Thymus (tissue), 11 donors: ENCODE data around the gene CHST12. TPM values are rescaled to one million over a fixed set of nuclear protein-coding genes. Genes with fewer than 3 reads are reported as not detected.

ENCODE experiments used
- DNase-seq, 9 donors: peaks; one replicate each; pipeline ENCODE4 v3.0.0-alpha.2; 2013; ENCODE audit warnings: low spot score in 9 of 9, low read depth in 6 of 9, missing footprints in 1 of 9
- H3K27ac ChIP-seq, 2 donors: one replicate each; pipeline ENCODE4 v1.5.1; 2013; ENCODE audit warnings: control low read depth in 1 of 2, low read depth in 1 of 2, low read length in 1 of 2, mild to moderate bottlenecking in 1 of 2, moderate library complexity in 1 of 2
- H3K27me3 ChIP-seq, 2 donors: one replicate each; pipeline ENCODE4 v1.5.1; 2013; ENCODE audit warnings: low read length in 1 of 2; ENCODE audit not compliant: control insufficient read depth in 2 of 2, insufficient read depth in 1 of 2
- H3K36me3 ChIP-seq, 2 donors: one replicate each; pipeline ENCODE4 v1.5.1; 2013; ENCODE audit warnings: low read length in 1 of 2, mild to moderate bottlenecking in 1 of 2, moderate library complexity in 1 of 2; ENCODE audit not compliant: control insufficient read depth in 2 of 2, insufficient read depth in 2 of 2
- H3K4me1 ChIP-seq, 2 donors: one replicate each; pipeline ENCODE4 v1.5.1; 2013; ENCODE audit warnings: low read length in 2 of 2; ENCODE audit not compliant: control insufficient read depth in 2 of 2, insufficient read depth in 2 of 2
- H3K4me3 ChIP-seq, 2 donors: one replicate each; pipeline ENCODE4 v1.5.1; 2013; ENCODE audit warnings: low read length in 2 of 2, control low read depth in 1 of 2, mild to moderate bottlenecking in 1 of 2
- H3K9me3 ChIP-seq, 2 donors: one replicate each; pipeline ENCODE4 v1.5.1; 2013; ENCODE audit warnings: low read length in 1 of 2, mild to moderate bottlenecking in 1 of 2; ENCODE audit not compliant: control insufficient read depth in 2 of 2, insufficient read depth in 1 of 2
- WGBS: extraction: QIAGEN DNeasy Blood & Tissue Kit; methylation state at CpG from one replicate; pipeline ENCODE4 v1.1.7; 2013; 5-methylcytosine and 5-hydroxymethylcytosine counted together
- polyA plus RNA-seq: library from polyadenylated mRNA; stranded (reverse); fragments of 200-250 nt; gene quantifications from one replicate; pipeline ENCODE4 v1.2.3, GENCODE V29; 2013
- total RNA-seq: library from RNA; stranded (reverse); fragments of 120-200 nt; gene quantifications from one replicate; pipeline ENCODE4 v1.2.4, GENCODE V29; 2013
- donor health status: healthy.

Gene CHST12
- total and polyA plus RNA-seq, 2 donors: 5.8 to 8.9 TPM

DNA sequence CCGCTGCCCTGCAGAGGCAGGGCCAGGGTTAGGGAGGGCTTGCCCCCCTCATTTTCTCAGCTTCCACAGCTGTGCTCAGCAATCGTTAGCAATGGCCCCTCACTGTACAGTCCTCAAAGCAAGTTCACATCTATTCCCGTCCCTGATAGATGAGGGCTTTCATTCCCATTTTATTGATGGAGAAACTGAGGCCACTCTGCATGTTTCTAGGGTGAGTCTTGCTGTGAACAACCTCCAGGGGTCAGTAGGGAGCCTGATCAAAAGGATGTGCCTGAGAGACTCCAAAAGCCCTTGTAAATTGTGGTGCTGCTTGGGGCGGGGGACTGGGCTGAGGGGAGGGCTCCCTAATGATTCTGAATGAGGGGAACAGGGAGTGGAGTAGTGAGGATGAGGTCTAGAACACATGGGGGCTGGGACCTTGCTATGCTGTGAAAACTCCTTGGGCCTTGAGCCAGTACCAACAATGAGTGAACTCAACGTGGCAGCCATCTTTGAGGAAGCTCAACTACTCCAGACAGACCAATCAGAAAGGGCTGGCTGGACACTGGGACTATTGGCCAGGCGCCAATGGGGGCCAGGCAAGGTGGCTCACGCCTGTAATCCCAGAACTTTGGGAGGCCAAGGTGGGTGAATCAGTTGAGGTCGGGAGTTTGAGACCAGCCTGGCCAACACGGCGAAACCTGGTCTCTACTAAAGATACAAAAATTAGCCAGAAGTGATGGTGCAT is 79.5 kb downstream of the CHST12 start:
- Histone ChIP-seq H3K9me3 (peaks cover 3 to 15% of the 10 kb centered on the region in 2 donors), H3K4me1 (peaks cover 0 to 11% of the 10 kb centered on the region in 2 donors), H3K27ac (no peak overlapping the region), H3K27me3 (peaks cover 0 to 13% of the 10 kb centered on the region in 2 donors), H3K4me3 (no peak overlapping the region), H3K36me3 (no peaks in the 10 kb centered on the region)
- DNase-seq: no peak
- 86% methylated on average over 10 of the region's 10 CpGs for WGBS

DNA sequence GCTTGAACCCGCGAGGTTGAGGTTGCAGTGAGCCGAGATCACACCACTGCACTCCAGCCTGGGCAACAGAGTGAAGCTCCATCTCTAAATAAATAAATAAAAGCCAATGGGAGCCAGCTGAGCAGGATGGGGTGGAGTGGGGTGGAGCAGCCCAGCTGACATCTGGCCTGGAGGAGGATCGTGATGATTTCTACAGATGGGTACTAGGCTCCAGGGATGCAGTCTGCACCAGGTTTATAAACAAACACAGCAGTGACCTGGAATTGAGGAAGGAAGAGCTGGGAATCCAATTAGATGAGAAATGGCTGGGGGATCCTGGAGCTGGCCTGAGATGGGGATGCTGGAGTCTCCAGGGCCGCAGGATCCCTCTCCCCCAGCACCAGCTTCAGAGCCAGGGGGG is 80.1 kb downstream of the CHST12 start:
- Histone ChIP-seq H3K4me3 (no peak overlapping the region), H3K9me3 (peaks cover 3 to 15% of the 10 kb centered on the region in 2 donors), H3K4me1 (peaks cover 0 to 7% of the 10 kb centered on the region in 2 donors), H3K36me3 (no peaks in the 10 kb centered on the region), H3K27me3 (peaks cover 0 to 8% of the 10 kb centered on the region in 2 donors), H3K27ac (no peak overlapping the region)
- DNase-seq: no peak
- WGBS: 85% methylated on average over 5 of the region's 5 CpGs

DNA sequence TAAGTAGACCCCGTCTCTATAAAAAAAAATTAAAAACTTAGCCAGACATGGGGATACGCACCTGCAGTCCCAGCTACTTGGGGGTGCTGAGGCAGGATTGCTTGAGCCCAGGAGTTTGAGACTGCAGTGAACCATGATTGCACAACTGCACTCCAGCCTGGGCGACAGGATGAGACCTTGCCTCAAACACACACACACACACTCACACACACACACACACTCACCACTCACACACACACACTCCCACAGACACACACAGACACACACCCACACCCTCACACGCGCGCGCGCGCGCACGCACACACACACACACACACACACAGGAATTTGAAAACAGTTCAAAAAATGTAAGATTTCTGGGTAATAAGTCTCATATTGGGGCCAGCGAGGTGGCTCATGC is 81.5 kb downstream of the CHST12 start:
- Histone ChIP-seq H3K4me3 (no peak overlapping the region), H3K36me3 (no peaks in the 10 kb centered on the region), H3K4me1 (peaks cover 0 to 9% of the 10 kb centered on the region in 2 donors), H3K9me3 (peaks cover 3 to 15% of the 10 kb centered on the region in 2 donors), H3K27me3 (peaks cover 0 to 2% of the 10 kb centered on the region in 2 donors), H3K27ac (no peak overlapping the region)
- DNase-seq: no peak
- WGBS: 86% methylated on average over 12 of the region's 12 CpGs

DNA sequence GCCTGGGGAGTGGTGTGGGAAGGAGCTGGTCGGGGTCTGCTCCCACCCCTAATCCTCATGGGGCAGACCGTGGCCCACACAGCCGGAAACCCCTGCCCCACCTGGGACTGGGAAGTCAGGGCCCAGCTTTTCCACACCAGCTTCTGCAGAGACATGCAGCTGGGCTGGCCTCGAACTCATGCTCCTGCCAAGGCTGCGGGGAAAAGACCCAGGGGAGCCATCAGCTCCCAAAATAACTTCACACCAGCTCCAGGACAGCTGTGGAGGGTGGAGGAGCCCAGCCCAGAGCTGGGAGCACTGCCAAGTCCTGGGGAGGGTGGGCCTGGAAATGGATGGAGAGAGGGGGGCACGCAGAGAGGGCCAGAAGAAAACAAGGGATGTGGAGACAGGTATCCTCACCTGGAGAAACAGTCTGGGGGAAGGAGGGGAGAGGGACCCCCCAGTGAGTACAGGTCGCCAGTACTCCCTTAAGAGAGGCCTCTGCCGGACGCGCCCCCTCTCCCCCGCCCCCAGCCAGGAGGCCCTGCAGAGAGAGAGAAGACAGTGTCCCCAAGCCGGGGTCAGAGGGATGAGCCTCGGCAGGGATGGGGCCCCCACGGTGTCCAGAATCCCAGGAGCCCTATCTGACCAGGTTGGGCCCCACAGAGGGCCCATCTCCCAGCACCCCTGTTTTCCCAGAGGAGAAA is 84.3 kb downstream of the CHST12 start:
- Histone ChIP-seq H3K9me3 (peaks cover 3 to 8% of the 10 kb centered on the region in 2 donors), H3K4me1 (peaks cover 0 to 9% of the 10 kb centered on the region in 2 donors), H3K4me3 (no peak overlapping the region), H3K27me3 (peaks cover 0 to 2% of the 10 kb centered on the region in 2 donors), H3K27ac (no peak overlapping the region), H3K36me3 (no peaks in the 10 kb centered on the region)
- no peak for DNase-seq
- WGBS: 93% methylated on average over 14 of the region's 14 CpGs

DNA sequence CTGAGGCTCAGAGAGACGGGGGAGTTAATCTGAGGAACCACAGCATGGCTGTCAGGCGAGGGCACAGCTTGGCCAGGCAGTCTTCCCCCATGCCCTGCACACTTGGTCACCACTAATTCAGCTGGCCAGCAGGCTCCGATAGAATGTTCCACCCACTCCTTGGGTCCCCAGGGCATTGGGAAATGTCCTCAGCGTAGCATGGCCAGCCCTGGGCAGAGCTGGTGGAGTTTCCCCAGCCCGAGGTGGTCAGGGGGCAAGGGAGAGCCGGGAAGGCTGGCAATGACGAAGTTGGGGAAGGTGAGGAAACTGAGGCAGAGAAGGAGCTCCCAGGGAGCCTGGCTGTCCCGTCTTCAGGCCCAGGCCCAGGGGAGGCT is 84.8 kb downstream of the CHST12 start:
- H3K9me3 ChIP-seq: peaks cover 0 to 3% of the 10 kb centered on the region in 2 donors
- no peaks in the 10 kb centered on the region for H3K36me3 ChIP-seq
- peaks cover 0 to 9% of the 10 kb centered on the region in 2 donors for H3K4me1 ChIP-seq
- DNase-seq: no peak
- peaks cover 0 to 2% of the 10 kb centered on the region in 2 donors for H3K27me3 ChIP-seq
- 91% methylated on average over 8 of the region's 8 CpGs for WGBS
- H3K4me3 ChIP-seq: no peak overlapping the region
- no peak overlapping the region for H3K27ac ChIP-seq

DNA sequence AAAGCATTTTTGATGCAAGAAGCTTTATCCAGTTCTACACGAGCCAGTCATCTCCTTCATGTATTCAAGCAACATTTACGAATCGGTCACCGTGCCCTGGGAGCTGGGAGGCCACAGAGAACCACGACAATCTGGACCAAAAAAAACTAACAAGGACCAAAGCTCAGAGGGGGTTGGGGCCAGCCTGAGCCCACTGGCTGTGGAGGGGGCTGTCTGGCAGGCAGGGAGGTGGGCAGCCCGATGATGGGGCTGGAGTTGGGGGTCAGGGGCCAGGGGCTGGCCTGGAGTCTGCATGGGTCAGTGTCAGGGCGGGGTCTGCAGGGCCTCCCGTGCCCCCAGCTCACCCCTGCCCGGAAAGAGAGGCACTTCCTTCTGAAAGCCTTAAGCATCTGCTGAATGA is 85.3 kb downstream of the CHST12 start:
- Histone ChIP-seq H3K9me3 (no peaks in the 10 kb centered on the region), H3K36me3 (no peaks in the 10 kb centered on the region), H3K4me3 (no peak overlapping the region), H3K4me1 (peaks cover 0 to 9% of the 10 kb centered on the region in 2 donors), H3K27ac (no peak overlapping the region), H3K27me3 (peaks cover 0 to 2% of the 10 kb centered on the region in 2 donors)
- DNase-seq: no peak
- WGBS: 58% methylated on average over 9 of the region's 9 CpGs

DNA sequence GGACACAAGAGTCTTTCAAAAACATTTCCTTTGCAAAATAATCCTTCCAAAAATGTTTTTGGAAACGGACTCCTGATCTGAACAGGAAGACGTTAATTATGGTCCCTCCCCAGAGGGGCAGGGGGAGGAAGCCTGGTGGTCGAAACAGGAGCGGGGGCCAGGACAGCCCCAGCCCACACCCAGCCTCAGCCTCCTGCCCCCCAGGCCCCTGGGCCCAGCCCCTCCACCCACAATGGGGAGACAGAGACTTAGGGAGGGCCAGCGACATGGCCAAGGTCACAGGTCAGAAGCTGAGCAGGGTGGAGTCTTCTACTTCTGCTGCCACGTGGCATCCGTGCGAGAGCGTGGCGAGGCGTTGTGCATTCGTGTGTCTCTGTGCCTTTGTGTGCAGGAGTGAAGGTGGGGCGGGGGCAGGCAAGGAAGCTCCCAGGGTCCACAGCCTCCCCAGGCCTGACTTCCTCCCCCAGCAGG is 86.8 kb downstream of the CHST12 start:
- Histone ChIP-seq H3K27ac (no peak overlapping the region), H3K4me1 (peaks cover 0 to 12% of the 10 kb centered on the region in 2 donors)
- 90% methylated on average over 13 of the region's 13 CpGs for WGBS

DNA sequence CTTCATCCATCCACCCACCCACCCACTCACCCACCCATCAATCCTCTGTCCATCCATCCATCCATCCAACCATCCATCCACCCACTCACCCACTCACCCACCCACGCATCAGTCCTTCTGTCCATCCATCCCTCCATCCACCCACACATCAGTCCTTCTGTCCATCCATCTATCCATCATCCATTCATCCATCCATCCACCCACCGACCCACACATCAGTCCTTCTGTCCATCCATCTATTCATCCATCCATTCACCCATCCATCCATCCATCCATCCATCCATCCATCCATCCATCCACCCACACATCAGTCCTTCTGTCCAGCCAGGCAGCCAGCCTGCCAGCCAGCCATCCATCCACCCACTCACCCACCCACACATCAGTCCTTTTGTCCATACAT is 88.6 kb downstream of the CHST12 start:
- Histone ChIP-seq H3K27me3 (peaks cover 0 to 2% of the 10 kb centered on the region in 2 donors), H3K27ac (no peak overlapping the region), H3K9me3 (no peaks in the 10 kb centered on the region), H3K4me3 (no peak overlapping the region), H3K36me3 (no peaks in the 10 kb centered on the region), H3K4me1 (peaks cover 0 to 12% of the 10 kb centered on the region in 2 donors)
- no peak for DNase-seq
- WGBS: 91% methylated on average over 2 of the region's 2 CpGs

More for the DNA sequence above, 86.8 kb downstream of the CHST12 start:
- Histone ChIP-seq H3K27me3 (peaks cover 0 to 2% of the 10 kb centered on the region in 2 donors), H3K36me3 (no peaks in the 10 kb centered on the region), H3K9me3 (no peaks in the 10 kb centered on the region), H3K4me3 (no peak overlapping the region)
- DNase-seq: no peak
